GM18499 (cell line): ENCODE measurements around the gene MSANTD7.

ENCODE experiments used
- ATAC-seq: cut with Tn5 transposase; IDR thresholded peaks from one replicate; pipeline ENCODE4 v1.9.1; 2021; ENCODE audit warnings: moderate number of reproducible peaks; ENCODE audit not compliant: insufficient read depth, unreplicated experiment

The MSANTD7 gene

GRCh38 chr10:14879928-14880193 is 41.8 kb downstream of the MSANTD7 start:
- no peak for ATAC-seq

- ATAC-seq: no peak
Measured at GRCh38 chr10:14880229-14880628, 42.1 kb downstream of the MSANTD7 start.

- no peak for ATAC-seq
Measured at GRCh38 chr10:14884082-14884481, 46.0 kb downstream of the MSANTD7 start.
